Right cardiac atrium (tissue), 5 donors: ENCODE measurements around the gene IKBKE. TPM values are rescaled to one million over a fixed set of nuclear protein-coding genes. Genes with fewer than 3 reads are reported as not detected.

Experiments
- ATAC-seq, 2 donors: fragments of 200-7000 bp; cut with Tn5 transposase; one replicate each; pipeline versions ENCODE4 v1.8.0 to v1.9.1; 2020; ENCODE audit warnings: moderate library complexity in 2 of 2, mild to moderate bottlenecking in 1 of 2
- DNase-seq, 3 donors: peaks; one replicate each; pipeline ENCODE4 v3.0.0-alpha.2; 2020
- H3K27ac ChIP-seq: one replicate; pipeline ENCODE4 v1.5.1; 2013; ENCODE audit warnings: mild to moderate bottlenecking, low read length, control low read depth, moderate library complexity
- H3K27me3 ChIP-seq: one replicate; pipeline ENCODE4 v1.6.1; 2013; ENCODE audit not compliant: control insufficient read depth, insufficient read depth
- H3K4me1 ChIP-seq: one replicate; pipeline ENCODE4 v1.6.1; 2013; ENCODE audit warnings: low read length; ENCODE audit not compliant: control insufficient read depth, insufficient read depth
- H3K4me3 ChIP-seq: one replicate; pipeline ENCODE4 v1.5.1; 2013; ENCODE audit warnings: low read length, control low read depth
- H3K9me3 ChIP-seq: one replicate; pipeline ENCODE4 v1.6.1; 2013; ENCODE audit warnings: low read length; ENCODE audit not compliant: control insufficient read depth
- WGBS: extraction: QIAGEN DNeasy Blood & Tissue Kit; methylation state at CpG from one replicate; pipeline ENCODE4 v1.1.7; 2013; 5-methylcytosine and 5-hydroxymethylcytosine counted together
- intact Hi-C, 4 donors: fragments of 100-400 bp; cut with DNase I; formaldehyde crosslinking; loops; one replicate each; pipeline versions ENCODE4 v1.11.0 to v1.14.0; 2022 to 2023
- polyA plus RNA-seq: library from polyadenylated mRNA; stranded (reverse); fragments of 200-250 nt; gene quantifications from one replicate; pipeline ENCODE4 v1.2.3, GENCODE V29; 2013
- total RNA-seq, 4 donors: library from RNA; stranded (reverse); fragmentation: NEBNext Ultra II Directional; extraction: Animal tissue kit (Norgen Biotek cat#: 25700); gene quantifications; one replicate each; pipeline ENCODE4 v1.2.1, GENCODE V29; 2021
- donor health status: healthy with polysubstance abuse.
- donor health status: DM: no; HTN: yes; CAD: no.
- donor health status: DM: no; HTN: no; CAD: no.
- donor health status: DM: no; HTN: yes; CAD: no; lungs with severe emphysema.
- donor health status: DM: yes; HTN: yes; CAD: no.

The IKBKE gene
- total and polyA plus RNA-seq, 5 donors = 0.54 to 2.0 (median 1.4) TPM

DNA sequence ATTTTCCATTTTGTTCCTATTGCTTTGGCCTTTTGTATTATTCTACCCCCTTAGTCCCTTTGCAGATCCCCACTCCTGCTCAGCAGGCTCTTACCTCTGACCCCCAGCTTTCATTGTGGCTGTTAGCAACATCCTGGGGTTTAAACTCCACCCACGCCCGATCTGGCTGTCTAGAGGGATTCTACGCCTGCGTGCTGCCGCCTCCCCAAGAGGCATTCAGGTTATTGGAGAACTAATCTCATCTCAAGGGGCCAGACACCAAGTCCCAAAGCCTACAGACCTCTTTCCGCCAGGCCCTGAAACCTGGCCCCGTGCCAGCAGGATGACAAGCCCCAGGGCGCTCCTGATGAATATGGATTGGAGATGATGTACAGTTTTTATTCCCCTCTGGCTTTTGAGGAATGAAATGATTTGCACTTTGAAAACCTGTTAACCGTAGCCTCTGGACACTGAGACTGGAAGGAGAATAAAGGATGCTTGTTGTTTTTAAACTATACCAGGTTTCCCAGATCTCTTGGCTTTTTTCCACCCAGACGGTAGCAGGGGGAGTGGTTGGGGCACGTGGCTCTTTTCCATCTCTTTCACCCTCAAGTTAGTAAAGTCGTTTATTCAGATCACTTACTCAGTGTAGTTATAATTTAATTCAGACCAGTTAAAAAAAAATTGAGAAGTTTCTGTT lies 14.5 kb upstream of the IKBKE start:
- H3K9me3 ChIP-seq = no peaks in the 10 kb centered on the region
- H3K27me3 ChIP-seq = no peaks in the 10 kb centered on the region
- peak in 1 of 3 donors; percentile 73 for DNase-seq
- H3K27ac ChIP-seq = no peak overlapping the region
- ATAC-seq = no peak
- 34% methylated on average over 12 of the region's 12 CpGs for WGBS
- intact Hi-C loops = no loop called here
- peaks cover 3% of the 10 kb centered on the region for H3K4me1 ChIP-seq
- no peak overlapping the region for H3K4me3 ChIP-seq

- Histone ChIP-seq H3K4me1 (peaks cover 5% of the 10 kb centered on the region), H3K4me3 (no peak overlapping the region), H3K27me3 (no peaks in the 10 kb centered on the region), H3K9me3 (no peaks in the 10 kb centered on the region), H3K27ac (no peak overlapping the region)
- DNase-seq (no peak), ATAC-seq (peak in 1 of 2 donors; percentile 48)
- 94% methylated on average over 11 of the region's 11 CpGs for WGBS
- intact Hi-C loops = no loop called here
Observed at GRCh38 chr1:206456577-206457370, 13.5 kb upstream of the IKBKE start.

- intact Hi-C loops = no loop called here
- H3K4me1 ChIP-seq = peaks cover 5% of the 10 kb centered on the region
- no peak overlapping the region for H3K4me3 ChIP-seq
- no peaks in the 10 kb centered on the region for H3K9me3 ChIP-seq
- H3K27me3 ChIP-seq = no peaks in the 10 kb centered on the region
- H3K27ac ChIP-seq = no peak overlapping the region
- 60% methylated on average over 6 of the region's 6 CpGs for WGBS
- DNase-seq (peak in 1 of 3 donors; percentile 39), ATAC-seq (peak; percentile 27 to 49)
Observed at GRCh38 chr1:206457408-206458120, 12.7 kb upstream of the IKBKE start.

- no peaks in the 10 kb centered on the region for H3K9me3 ChIP-seq
- H3K27me3 ChIP-seq = no peaks in the 10 kb centered on the region
- DNase-seq (no peak), ATAC-seq (no peak)
- H3K4me3 ChIP-seq = no peak overlapping the region
- WGBS = 95% methylated on average over 4 of the region's 4 CpGs
- H3K27ac ChIP-seq = no peak overlapping the region
- intact Hi-C loops = no loop called here
- H3K4me1 ChIP-seq = peaks cover 7% of the 10 kb centered on the region
Observed at GRCh38 chr1:206459703-206460102, 10.6 kb upstream of the IKBKE start.

GRCh38 chr1:206460836-206461426 lies 9.3 kb upstream of the IKBKE start:
- peak overlapping the region; percentile 46 for H3K27ac ChIP-seq
- DNase-seq (peak in 2 of 3 donors; percentile 22 to 59), ATAC-seq (peak; percentile 21 to 50)
- WGBS = 68% methylated on average over 17 of the region's 17 CpGs
- H3K9me3 ChIP-seq = no peaks in the 10 kb centered on the region
- H3K4me3 ChIP-seq = no peak overlapping the region
- intact Hi-C loops = no loop called here
- H3K27me3 ChIP-seq = no peaks in the 10 kb centered on the region
- H3K4me1 ChIP-seq = peaks cover 5% of the 10 kb centered on the region

- intact Hi-C loops = no loop called here
- Histone ChIP-seq H3K4me1 (peaks cover 5% of the 10 kb centered on the region), H3K27ac (no peak overlapping the region), H3K27me3 (no peaks in the 10 kb centered on the region), H3K9me3 (no peaks in the 10 kb centered on the region), H3K4me3 (no peak overlapping the region)
- 62% methylated on average over 9 of the region's 9 CpGs for WGBS
- ATAC-seq = peak; percentile 57
- peak in 2 of 3 donors; percentile 51 to 73 for DNase-seq
Observed at GRCh38 chr1:206461602-206462455, 8.4 kb upstream of the IKBKE start.

- Histone ChIP-seq H3K27ac (no peak overlapping the region), H3K9me3 (no peaks in the 10 kb centered on the region), H3K4me1 (peaks cover 11% of the 10 kb centered on the region), H3K4me3 (no peak overlapping the region), H3K27me3 (no peaks in the 10 kb centered on the region)
- intact Hi-C loops = no loop called here
- DNase-seq (no peak), ATAC-seq (no peak)
- WGBS = 76% methylated on average over 1 of the region's 1 CpG
Observed at GRCh38 chr1:206463137-206463536, 7.1 kb upstream of the IKBKE start.

DNA sequence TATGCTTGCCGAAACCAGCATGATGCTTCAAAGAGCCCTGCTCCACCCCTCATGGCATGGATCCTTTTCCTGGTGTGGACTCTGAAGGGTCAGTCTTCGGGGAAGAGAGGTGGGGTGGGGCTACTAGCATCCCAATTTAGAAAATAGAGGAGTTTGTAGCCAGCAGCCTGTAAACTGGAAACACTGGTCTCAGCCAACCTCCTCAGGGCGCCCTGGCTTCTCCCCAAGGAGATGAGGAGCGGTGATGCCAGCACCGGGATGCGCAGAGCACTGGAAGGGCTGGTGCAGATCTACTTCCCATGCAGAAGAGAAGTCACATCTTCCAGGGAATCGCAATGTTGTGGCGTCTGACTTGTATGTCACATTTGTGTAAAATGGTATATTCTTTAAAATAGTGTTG lies 6.4 kb upstream of the IKBKE start:
- no peaks in the 10 kb centered on the region for H3K9me3 ChIP-seq
- ATAC-seq = no peak
- no peak overlapping the region for H3K27ac ChIP-seq
- H3K27me3 ChIP-seq = no peaks in the 10 kb centered on the region
- 88% methylated on average over 8 of the region's 8 CpGs for WGBS
- intact Hi-C loops = no loop called here
- peaks cover 11% of the 10 kb centered on the region for H3K4me1 ChIP-seq
- DNase-seq = peak in 1 of 3 donors; percentile 40
- H3K4me3 ChIP-seq = no peak overlapping the region

GRCh38 chr1:206464456-206464964 lies 5.8 kb upstream of the IKBKE start:
- no peaks in the 10 kb centered on the region for H3K27me3 ChIP-seq
- no peak overlapping the region for H3K4me3 ChIP-seq
- peak in 1 of 3 donors; percentile 28 for DNase-seq
- H3K9me3 ChIP-seq = no peaks in the 10 kb centered on the region
- intact Hi-C loops = no loop called here
- ATAC-seq = peak; percentile 60 to 72
- H3K27ac ChIP-seq = peak overlapping the region; percentile 21
- H3K4me1 ChIP-seq = peaks cover 11% of the 10 kb centered on the region
- 54% methylated on average over 4 of the region's 4 CpGs for WGBS

DNA sequence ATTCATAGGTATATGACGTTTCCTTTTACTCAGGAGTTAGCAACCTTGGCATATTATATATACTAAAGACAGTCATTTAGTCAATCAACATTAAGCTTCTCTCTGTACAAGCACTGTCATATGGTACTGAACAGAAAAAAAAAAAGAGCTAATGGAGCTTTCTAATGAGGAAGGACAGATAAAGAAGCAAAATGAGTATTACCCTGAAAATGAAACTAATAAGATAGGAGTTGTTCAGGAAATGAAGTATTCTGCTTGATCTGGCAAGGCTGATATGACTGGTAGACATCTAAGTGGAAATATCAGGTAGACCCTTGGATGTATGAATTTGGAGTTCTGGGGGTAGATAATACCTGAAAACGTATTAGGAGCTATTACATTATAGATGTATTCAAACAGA lies 4.3 kb upstream of the IKBKE start:
- peaks cover 11% of the 10 kb centered on the region for H3K4me1 ChIP-seq
- no peak overlapping the region for H3K4me3 ChIP-seq
- DNase-seq = no peak
- 68% methylated on average over 2 of the region's 2 CpGs for WGBS
- no peaks in the 10 kb centered on the region for H3K9me3 ChIP-seq
- ATAC-seq = no peak
- no peak overlapping the region for H3K27ac ChIP-seq
- intact Hi-C loops = no loop called here
- no peaks in the 10 kb centered on the region for H3K27me3 ChIP-seq
